ENCODE results near the gene POLE.

DNA sequence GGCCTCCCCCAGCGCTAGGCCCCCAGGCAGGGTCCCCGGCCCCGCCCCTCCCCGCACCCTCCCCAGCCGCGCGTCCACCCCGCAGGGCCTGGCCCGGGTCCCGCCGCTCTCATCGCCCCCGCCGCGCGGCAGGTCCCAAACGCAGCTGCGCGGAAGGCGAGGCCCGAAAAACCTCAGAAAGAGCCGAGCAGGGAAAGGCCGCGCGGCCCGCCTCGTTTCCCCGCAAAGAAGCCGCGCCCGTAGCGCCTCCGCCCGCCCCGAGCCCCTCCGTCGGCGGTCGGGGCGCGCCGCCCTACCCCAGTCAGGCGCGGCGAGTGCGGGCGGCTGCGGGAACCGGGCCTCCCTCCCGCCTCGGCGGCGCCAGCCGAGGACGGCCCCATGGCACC, 324 bp downstream of the POLE start:
- TF ChIP-seq, protein P1, sequence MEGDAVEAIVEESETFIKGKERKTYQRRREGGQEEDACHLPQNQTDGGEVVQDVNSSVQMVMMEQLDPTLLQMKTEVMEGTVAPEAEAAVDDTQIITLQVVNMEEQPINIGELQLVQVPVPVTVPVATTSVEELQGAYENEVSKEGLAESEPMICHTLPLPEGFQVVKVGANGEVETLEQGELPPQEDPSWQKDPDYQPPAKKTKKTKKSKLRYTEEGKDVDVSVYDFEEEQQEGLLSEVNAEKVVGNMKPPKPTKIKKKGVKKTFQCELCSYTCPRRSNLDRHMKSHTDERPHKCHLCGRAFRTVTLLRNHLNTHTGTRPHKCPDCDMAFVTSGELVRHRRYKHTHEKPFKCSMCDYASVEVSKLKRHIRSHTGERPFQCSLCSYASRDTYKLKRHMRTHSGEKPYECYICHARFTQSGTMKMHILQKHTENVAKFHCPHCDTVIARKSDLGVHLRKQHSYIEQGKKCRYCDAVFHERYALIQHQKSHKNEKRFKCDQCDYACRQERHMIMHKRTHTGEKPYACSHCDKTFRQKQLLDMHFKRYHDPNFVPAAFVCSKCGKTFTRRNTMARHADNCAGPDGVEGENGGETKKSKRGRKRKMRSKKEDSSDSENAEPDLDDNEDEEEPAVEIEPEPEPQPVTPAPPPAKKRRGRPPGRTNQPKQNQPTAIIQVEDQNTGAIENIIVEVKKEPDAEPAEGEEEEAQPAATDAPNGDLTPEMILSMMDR (conservative IDR thresholded peaks at IDR 0.05; ENCODE audit: low read length), result no peak
- TF ChIP-seq EZH2phosphoT487 (IDR thresholded peaks at IDR 0.05; ENCODE audit: borderline replicate concordance), result no peak
